H1 (cell line): ENCODE results near the gene SYT2. TPM values are rescaled to one million over a fixed set of nuclear protein-coding genes. Genes with fewer than 3 reads are reported as not detected.

Experiments used
- CTCF ChIA-PET: fragments of 300-600 bp; sonication (Branson Sonifier 250); formaldehyde crosslinking; loops from one replicate; lab custom pipeline; 2021; ENCODE audit not compliant: partially characterized antibody; lab: Charles Lee
- POLR2A ChIA-PET: fragments of 300-600 bp; sonication (Branson Sonifier 250); formaldehyde crosslinking; loops from one replicate; lab custom pipeline; 2021; ENCODE audit warnings: inconsistent platforms; ENCODE audit not compliant: partially characterized antibody; lab: Charles Lee
- DNase-seq, 2 experiments: peaks; one replicate each; pipeline versions ENCODE4 v3.0.0 to v3.0.0-alpha.2; 2010 to 2022; ENCODE audit warnings: low spot score in 2 of 2, low read depth in 1 of 2, mixed read lengths in 1 of 2
- FAIRE-seq: peaks from 2 replicates; lab custom pipeline; 2011; peaks lifted over from hg19 to GRCh38; lab: Jason Lieb, UNC
- H2AFZ ChIP-seq: 2 replicates; pipeline ENCODE4 v1.8.1; 2012; ENCODE audit warnings: low read length, inconsistent platforms
- H2AK5ac ChIP-seq: 2 replicates; pipeline ENCODE4 v1.6.1; 2013; ENCODE audit warnings: low read depth, low read length
- H2BK120ac ChIP-seq: replicated peaks from 2 replicates; pipeline ENCODE3; 2013; ENCODE audit warnings: low read depth, low read length, inconsistent platforms
- H2BK12ac ChIP-seq: 2 replicates; pipeline ENCODE4 v1.6.1; 2013; ENCODE audit warnings: low read depth, low read length
- H2BK15ac ChIP-seq: 2 replicates; pipeline ENCODE4 v1.6.1; 2013; ENCODE audit warnings: low read length
- H2BK20ac ChIP-seq: 2 replicates; pipeline ENCODE4 v1.6.1; 2013; ENCODE audit warnings: low read length
- H2BK5ac ChIP-seq: 2 replicates; pipeline ENCODE4 v1.6.1; 2013; ENCODE audit warnings: low read depth, low read length
- H3K14ac ChIP-seq: 2 replicates; pipeline ENCODE4 v1.6.1; 2013; ENCODE audit warnings: inconsistent platforms; ENCODE audit not compliant: insufficient read length
- H3K18ac ChIP-seq: 2 replicates; pipeline ENCODE4 v1.6.1; 2013; ENCODE audit warnings: low read length; ENCODE audit errors: extremely low read depth
- H3K23ac ChIP-seq: 2 replicates; pipeline ENCODE4 v1.6.1; 2013; ENCODE audit warnings: inconsistent platforms; ENCODE audit not compliant: insufficient read length
- H3K23me2 ChIP-seq: 2 replicates; pipeline ENCODE4 v1.6.1; 2013; ENCODE audit warnings: low read depth, low read length
- H3K27ac ChIP-seq: 2 replicates; pipeline ENCODE4 v1.6.1; 2011; ENCODE audit warnings: low read depth, low read length, inconsistent platforms
- H3K27me3 ChIP-seq, 4 experiments: replicated peaks in 1 of 4; 1 replicate in 1 of 4; 2 replicates in 3 of 4; pipeline versions ENCODE4 v1.6.1 to v1.8.1; 2011 to 2013; ENCODE audit warnings: low read length in 3 of 4, mild to moderate bottlenecking in 3 of 4, inconsistent platforms in 2 of 4, mixed read lengths in 2 of 4, moderate library complexity in 1 of 4; ENCODE audit not compliant: control insufficient read depth in 3 of 4, insufficient read depth in 3 of 4; ENCODE audit errors: extremely low read depth in 1 of 4
- H3K36me3 ChIP-seq, 4 experiments: 2 replicates each; pipeline versions ENCODE4 v1.6.1 to v1.8.1; 2011 to 2013; ENCODE audit warnings: mild to moderate bottlenecking in 4 of 4, low read length in 3 of 4, moderate library complexity in 2 of 4, control low read depth in 1 of 4, inconsistent platforms in 1 of 4; ENCODE audit not compliant: insufficient read depth in 4 of 4, control insufficient read depth in 2 of 4
- H3K4ac ChIP-seq: replicated peaks from 2 replicates; pipeline ENCODE3; 2013; ENCODE audit warnings: low read length, low read depth, mixed read lengths, inconsistent platforms; ENCODE audit not compliant: insufficient read length
- H3K4me1 ChIP-seq, 4 experiments: replicated peaks in 1 of 4; 1 replicate in 1 of 4; 2 replicates in 3 of 4; pipeline versions ENCODE4 v1.6.1 to v1.8.1; 2011 to 2013; ENCODE audit warnings: low read length in 3 of 4, inconsistent platforms in 2 of 4, mixed read lengths in 1 of 4; ENCODE audit not compliant: insufficient read depth in 4 of 4, control insufficient read depth in 3 of 4
- H3K4me2 ChIP-seq, 2 experiments: 2 replicates each; pipeline versions ENCODE4 v1.6.1 to v1.8.1; 2011 to 2013; ENCODE audit warnings: low read depth in 2 of 2, low read length in 2 of 2, control low read depth in 1 of 2, inconsistent platforms in 1 of 2, mild to moderate bottlenecking in 1 of 2; ENCODE audit not compliant: insufficient read depth in 1 of 2
- H3K4me3 ChIP-seq, 4 experiments: fragments of 200-600, 300-600 bp in 1 of 4; sonication (generic), shearing (Covaris generic), sonication (Bioruptor Twin) in 1 of 4; 2 replicates each; pipeline versions ENCODE4 v1.5.1 to v1.8.1; 2011 to 2016; ENCODE audit warnings: low read length in 4 of 4, low read depth in 3 of 4, control low read depth in 2 of 4, inconsistent platforms in 2 of 4, mild to moderate bottlenecking in 2 of 4, mixed read lengths in 1 of 4, moderate library complexity in 1 of 4; ENCODE audit not compliant: insufficient read depth in 2 of 4; ENCODE audit errors: extremely low read depth in 1 of 4
- H3K56ac ChIP-seq: replicated peaks from 2 replicates; pipeline ENCODE3; 2013; ENCODE audit warnings: low read depth, mild to moderate bottlenecking, mixed read lengths, low read length, inconsistent platforms; ENCODE audit not compliant: insufficient read length
- H3K79me1 ChIP-seq: 2 replicates; pipeline ENCODE4 v1.6.1; 2013; ENCODE audit warnings: low read depth, low read length, control low read depth
- H3K79me2 ChIP-seq, 2 experiments: 2 replicates each; pipeline versions ENCODE4 v1.6.1 to v1.8.1; 2012 to 2013; ENCODE audit warnings: low read length in 2 of 2, mild to moderate bottlenecking in 2 of 2, inconsistent platforms in 1 of 2; ENCODE audit not compliant: insufficient read depth in 2 of 2, control insufficient read depth in 1 of 2
- H3K9ac ChIP-seq, 4 experiments: replicated peaks in 1 of 4; 1 replicate in 1 of 4; 2 replicates in 3 of 4; pipeline versions ENCODE4 v1.6.1 to v1.8.1; 2011 to 2013; ENCODE audit warnings: low read depth in 3 of 4, low read length in 3 of 4, control low read depth in 2 of 4, mild to moderate bottlenecking in 2 of 4, moderate library complexity in 2 of 4, inconsistent platforms in 1 of 4; ENCODE audit errors: extremely low read depth in 1 of 4
- H3K9me3 ChIP-seq, 2 experiments: 2 replicates each; pipeline versions ENCODE4 v1.6.1 to v1.8.1; 2012 to 2013; ENCODE audit warnings: mild to moderate bottlenecking in 2 of 2, moderate library complexity in 2 of 2, control low read depth in 1 of 2, inconsistent platforms in 1 of 2, low read depth in 1 of 2, low read length in 1 of 2, mixed read lengths in 1 of 2; ENCODE audit not compliant: insufficient read depth in 2 of 2
- H4K20me1 ChIP-seq, 2 experiments: replicated peaks in 1 of 2; 2 replicates each; pipeline versions ENCODE3 to v1.8.1; 2011 to 2013; ENCODE audit warnings: inconsistent platforms in 2 of 2, low read length in 2 of 2, mild to moderate bottlenecking in 1 of 2; ENCODE audit not compliant: insufficient read depth in 2 of 2, control insufficient read depth in 1 of 2
- H4K5ac ChIP-seq: 2 replicates; pipeline ENCODE4 v1.6.1; 2013; ENCODE audit warnings: low read length, low read depth, mixed read lengths, inconsistent platforms; ENCODE audit not compliant: insufficient read length
- H4K8ac ChIP-seq: 2 replicates; pipeline ENCODE4 v1.8.0; 2013; ENCODE audit warnings: mild to moderate bottlenecking, moderate library complexity, low read length, inconsistent platforms; ENCODE audit not compliant: insufficient read depth; ENCODE audit errors: extremely low read depth
- H4K91ac ChIP-seq: replicated peaks from 2 replicates; pipeline ENCODE3; 2013; ENCODE audit warnings: low read length, mixed read lengths, inconsistent platforms; ENCODE audit not compliant: insufficient read length
- ATF3 ChIP-seq: IDR thresholded peaks from 2 replicates; pipeline ENCODE4 v1.6.1; 2011; ENCODE audit warnings: low read depth, mild to moderate bottlenecking, low read length; ENCODE audit not compliant: insufficient read depth
- BRCA1 ChIP-seq: IDR thresholded peaks from 2 replicates; pipeline ENCODE4 v1.6.1; 2012; ENCODE audit warnings: low read depth, low read length, improper control_type of control experiment
- E2F6 ChIP-seq: IDR thresholded peaks from 2 replicates; pipeline ENCODE4 v1.6.1; 2012; ENCODE audit warnings: inconsistent platforms
- FOSL1 ChIP-seq: IDR thresholded peaks from 2 replicates; pipeline ENCODE4 v1.6.1; 2011; ENCODE audit warnings: mild to moderate bottlenecking, low read depth, low read length, moderate library complexity; ENCODE audit not compliant: insufficient read depth
- HDAC2 ChIP-seq, 2 experiments: fragments of 300-600 bp in 1 of 2; sonication (generic) in 1 of 2; IDR thresholded peaks; 2 replicates each; pipeline ENCODE4 v1.6.1; 2011 to 2012; ENCODE audit warnings: low read depth in 2 of 2, low read length in 2 of 2, mild to moderate bottlenecking in 2 of 2, moderate library complexity in 2 of 2, borderline replicate concordance in 1 of 2, inconsistent platforms in 1 of 2
- SUZ12 ChIP-seq: fragments of 200-600 bp; sonication (generic); IDR thresholded peaks from 2 replicates; pipeline ENCODE4 v1.6.1; 2012; ENCODE audit warnings: mild to moderate bottlenecking, inconsistent platforms, low read length, moderate library complexity, mixed read lengths
- TAF1 ChIP-seq: IDR thresholded peaks from 2 replicates; pipeline ENCODE4 v1.6.1; 2011; ENCODE audit warnings: mild to moderate bottlenecking, low read depth, low read length
- TBP ChIP-seq: IDR thresholded peaks from 2 replicates; pipeline ENCODE4 v1.6.1; 2011; ENCODE audit warnings: low read depth, low read length, improper control_type of control experiment
- YY1 ChIP-seq: IDR thresholded peaks from 2 replicates; pipeline ENCODE4 v1.6.1; 2011; ENCODE audit warnings: low read depth, mild to moderate bottlenecking, low read length
- WGBS, 2 experiments: shearing (Covaris generic) in 1 of 2; methylation state at CpG; one replicate each; pipeline versions ENCODE4 v1.1.6 to v1.1.7; 2013 to 2015; ENCODE audit warnings: low lambda C conversion rate in 2 of 2, mixed read lengths in 2 of 2, inconsistent platforms in 1 of 2, low coverage in 1 of 2, missing lambda C conversion rate in 1 of 2; ENCODE audit not compliant: insufficient replicate concordance in 2 of 2, insufficient coverage in 1 of 2, insufficient read length in 1 of 2; ENCODE audit errors: extremely low coverage in 1 of 2, missing lambda C conversion rate in 1 of 2; 5-methylcytosine and 5-hydroxymethylcytosine counted together
- polyA plus RNA-seq, 7 experiments: library from polyadenylated mRNA; depleted of rRNA in 3 of 7; stranded (reverse) in 5 of 7; unstranded in 2 of 7; fragments of >200 nt in 5 of 7; fragments of 200-250 nt in 2 of 7; gene quantifications; 1 replicate in 5 of 7; 2 replicates in 1 of 7; 4 replicates in 1 of 7; pipeline versions ENCODE4 v1.2.1 to v1.2.3, GENCODE V29; 2011 to 2013; ENCODE audit warnings: missing spikeins in 2 of 7, mixed read lengths in 2 of 7
- total RNA-seq: library from RNA; stranded (reverse); fragmentation: NEBNext Ultra II Directional; extraction: Animal tissue kit (Norgen Biotek cat#: 25700); gene quantifications from 2 replicates; pipeline ENCODE4 v1.2.1, GENCODE V29; 2021

SYT2 gene
- total and polyA plus RNA-seq, 2 of the 8 experiments (the other 6 are each of a cell fraction or from before 2014, with no cell fraction given) = 2.8 to 11.0 TPM

- H2BK20ac ChIP-seq = 0 out of 2 replicates have a peak overlapping the region, but pooled peaks have one; percentile 11
- WGBS, 2 experiments = 68% methylated on average over 12 of the region's 12 CpGs; no CpG with 5 or more reads in 1 of the 2 experiments
- FAIRE-seq = no peak
- TF ChIP-seq FOSL1 (no peak), SUZ12 (no peak), BRCA1 (no peak), E2F6 (no peak), ATF3 (no peak), TAF1 (no peak), HDAC2 (IDR thresholded peaks at IDR 0.05; ENCODE audit: borderline replicate concordance in 1 of 2, low read depth in 2 of 2, low read length in 2 of 2) (no peak), YY1 (no peak), TBP (no peak)
Observed at GRCh38 chr1:202708456-202709275, 1.6 kb downstream of the SYT2 start.

More at GRCh38 chr1:202708456-202709275, 1.6 kb downstream of the SYT2 start:
- Histone ChIP-seq H3K18ac (no peak overlapping the region), H4K20me1 (peaks cover 0 to 2% of the 10 kb centered on the region in 2 experiments), H3K36me3 (no peaks in the 10 kb centered on the region), H3K4me1 (peaks cover 12 to 34% (median 22%) of the 10 kb centered on the region in 4 experiments), H2BK5ac (peak overlapping the region; percentile 18; the same call in 1 of the 2 replicates), H3K27me3 (peaks cover 0 to 30% (median 19%) of the 10 kb centered on the region in 4 experiments; a peak in 5 of 7 replicates), H2AFZ (no peak overlapping the region), H2BK15ac (peak overlapping the region; percentile 94; the same call in 1 of the 2 replicates), H3K9me3 (no peaks in the 10 kb centered on the region), H4K5ac (no peak overlapping the region), H4K8ac (no peak overlapping the region), H3K23ac (no peak overlapping the region), H2AK5ac (peak overlapping the region; percentile 56; the same call in 1 of the 2 replicates), H3K9ac (no peak overlapping the region), H3K79me1 (no peaks in the 10 kb centered on the region), H2BK12ac (peak overlapping the region; percentile 11; the same call in 1 of the 2 replicates), H3K23me2 (peaks cover 12% of the 10 kb centered on the region; the same call in 1 of the 2 replicates), H3K56ac (no peak overlapping the region), H2BK120ac (no peak overlapping the region), H3K4me2 (peak overlapping the region; percentile 82 to 85), H4K91ac (no peak overlapping the region), H3K4me3 (peak overlapping the region; percentile 42 to 86 (median 66); a peak in 5 of 8 replicates), H3K27ac (no peak overlapping the region), H3K14ac (no peak overlapping the region), H3K4ac (no peak overlapping the region), H3K79me2 (no peaks in the 10 kb centered on the region)
- CTCF ChIA-PET = interaction anchor here (0.6 to 14.0 kb wide), 13 partner anchors 7 to 362 kb away, joined by 3 to 180 read pairs (median 4); no protein-coding TSS in a partner anchor
- no peak for DNase-seq
- POLR2A ChIA-PET = interaction anchor here (0.9 to 1.5 kb wide), 6 partner anchors 8 to 64 kb away, joined by 3 to 10 read pairs (median 4); no protein-coding TSS in a partner anchor
